PC-9 (cell line): ENCODE results near the gene MARCHF6.

Experiments used
- CTCF ChIP-seq: fragments of 200-600 bp; sonication (generic); conservative IDR thresholded peaks from 2 replicates; pipeline ENCODE4 v1.6.1; 2017; ENCODE audit warnings: mixed run types, antibody characterized with exemption, mild to moderate bottlenecking, moderate library complexity
- EZH2 ChIP-seq: fragments of 200-600 bp; sonication (generic); IDR thresholded peaks from 2 replicates; pipeline ENCODE4 v1.8.0; 2017; ENCODE audit warnings: antibody characterized with exemption, low read depth

DNA sequence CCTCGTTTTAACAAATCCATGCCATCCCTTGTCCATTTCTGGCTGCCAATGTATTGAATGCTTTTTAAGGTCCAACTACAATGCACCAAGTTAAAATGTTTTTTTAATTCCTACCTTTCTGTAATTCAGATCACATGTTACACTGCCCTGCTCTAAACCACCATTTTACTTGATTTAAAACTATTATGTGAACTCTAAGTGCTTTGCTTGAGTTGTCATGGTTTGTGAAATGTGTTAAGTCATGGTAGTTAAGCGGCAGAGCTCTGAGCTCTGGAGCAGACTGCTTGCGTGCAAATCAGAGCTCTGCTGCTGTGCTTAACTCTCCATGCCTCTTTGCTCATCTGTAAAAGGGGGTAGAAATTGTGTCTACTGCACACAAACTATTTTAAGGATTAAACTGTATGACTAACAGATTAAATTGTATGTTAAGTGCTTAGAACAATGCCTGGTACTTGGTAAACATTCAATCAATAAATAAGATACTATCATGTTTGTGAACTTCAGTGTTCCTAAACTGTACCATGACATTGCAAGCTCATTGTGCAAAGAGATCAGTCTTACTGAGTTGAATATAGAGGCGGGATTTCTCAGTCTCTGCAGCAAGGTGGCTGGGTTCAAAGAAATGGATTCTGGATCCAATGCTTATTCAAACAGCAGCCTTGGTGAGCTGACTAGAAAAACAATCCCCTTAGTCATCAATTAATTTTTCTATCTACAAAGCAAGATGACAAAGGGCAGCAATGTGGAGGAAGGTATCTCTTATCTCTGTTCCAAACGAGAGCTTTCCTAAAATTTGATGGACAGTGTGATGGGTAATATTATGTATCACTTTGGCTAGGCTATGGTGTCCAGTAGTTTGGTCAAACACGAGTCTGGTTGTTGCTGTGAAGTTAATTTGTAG, 29.7 kb upstream of the MARCHF6 start:
- TF ChIP-seq CTCF (no peak), EZH2 (no peak)
